HG02642 (cell line): ENCODE results near the gene PINLYP.

ENCODE experiments used
- ATAC-seq: cut with Tn5 transposase; IDR thresholded peaks from one replicate; pipeline ENCODE4 v1.9.1; 2021; ENCODE audit warnings: mild to moderate bottlenecking; ENCODE audit not compliant: unreplicated experiment, poor library complexity

The PINLYP gene

DNA sequence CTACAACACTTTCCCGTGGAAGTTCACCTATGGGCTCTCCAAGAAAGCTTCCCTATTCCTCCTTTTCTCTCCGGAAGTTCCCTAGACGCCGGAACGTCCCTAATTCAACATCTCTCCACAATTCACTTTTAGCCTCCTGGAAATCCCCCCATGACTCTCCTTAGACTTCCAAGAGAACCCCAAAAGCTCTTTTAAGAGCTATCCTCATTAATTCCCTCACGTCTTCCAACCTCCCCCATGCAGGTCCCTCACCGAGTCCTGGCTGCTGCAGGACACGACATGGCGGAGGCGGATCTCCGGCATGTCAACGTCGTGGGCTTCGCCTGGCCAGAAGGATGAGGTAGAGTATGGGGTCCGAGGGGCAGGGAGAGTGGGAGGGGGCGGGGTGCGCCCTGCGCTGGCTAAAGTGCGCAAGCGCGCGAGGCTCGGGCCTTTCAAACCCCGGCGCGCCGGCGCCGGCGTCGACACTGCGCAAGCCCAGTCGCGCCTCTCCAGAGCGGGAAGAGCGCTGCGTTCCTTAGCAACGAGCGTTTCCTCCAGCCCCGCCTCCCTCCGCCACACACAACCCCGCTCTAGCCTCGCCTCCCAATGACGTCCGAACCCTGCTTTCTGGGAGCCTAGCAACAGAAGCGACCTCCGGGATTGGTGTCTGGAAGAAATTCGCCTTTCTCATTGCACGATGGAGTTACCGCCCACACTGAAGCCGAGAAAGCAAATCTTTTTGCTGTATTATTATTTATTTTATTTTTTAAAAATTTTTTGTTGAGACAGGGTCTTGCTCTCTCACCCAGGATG is at the start of gene PINLYP, which contains the start of gene XRCC1:
Gene PINLYP, plus strand, starts transcription at position 646 of the 795 bp plus-strand sequence. CDS start 1,391 bp downstream, outside the sequence.
Gene XRCC1, minus strand, starts transcription at position 372 of the 795 bp plus-strand sequence. Its CDS starts 69 bp downstream, at position 303.
- peak; percentile 97 for ATAC-seq

- ATAC-seq, result peak; percentile 2
Measured at GRCh38 chr19:43525836-43526771, 49.5 kb upstream of the PINLYP start.

DNA sequence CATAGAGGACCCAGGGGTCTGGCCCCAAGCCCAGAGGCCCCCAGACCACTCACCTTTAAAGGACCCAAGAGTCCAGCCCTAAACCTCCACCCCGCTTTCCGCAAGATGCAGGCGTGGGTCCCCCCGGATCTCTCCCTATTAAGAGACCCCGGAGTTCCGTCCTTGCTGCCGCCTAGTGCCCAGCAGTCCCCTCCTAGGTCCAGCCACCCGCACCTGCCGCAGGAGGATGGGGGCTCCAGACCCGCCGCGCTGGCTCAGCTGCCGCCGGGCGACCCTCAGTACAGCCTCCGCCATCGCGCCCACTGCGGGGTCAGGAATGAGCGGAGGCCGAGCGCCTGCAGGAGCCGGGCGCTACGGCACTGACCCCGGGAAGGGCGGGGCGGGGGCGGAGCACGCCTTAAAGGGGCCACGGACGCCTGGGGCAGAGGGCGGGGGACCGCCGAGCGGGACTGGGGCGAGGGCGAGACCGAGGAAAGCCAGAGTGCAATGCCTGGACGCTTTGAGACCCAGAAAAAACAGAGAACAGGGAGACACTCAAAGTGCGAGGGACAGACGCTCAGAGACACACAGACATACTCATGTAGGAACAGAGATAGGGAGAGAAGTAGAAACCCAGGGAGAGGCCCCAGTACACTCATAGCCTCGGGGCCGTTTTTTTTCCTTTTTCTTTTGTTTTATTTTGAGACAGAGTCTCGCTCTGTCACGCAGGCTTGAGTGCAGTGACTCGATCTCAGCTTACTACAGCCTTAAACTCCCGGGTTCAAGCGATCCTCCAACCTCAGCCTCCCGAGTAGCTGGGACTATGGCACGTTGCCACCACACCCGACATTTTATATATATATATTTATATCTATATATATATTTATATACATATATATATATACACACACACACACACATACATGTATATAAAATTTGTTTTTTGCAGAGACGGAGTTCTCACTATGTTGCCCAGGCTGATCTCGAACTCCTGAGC is 48.4 kb upstream of the PINLYP start, which contains the start of gene ETHE1:
Gene ETHE1, minus strand, starts transcription at position 318 of the 976 bp plus-strand sequence. Its CDS starts 24 bp downstream, at position 294.
- ATAC-seq, result peak; percentile 81

DNA sequence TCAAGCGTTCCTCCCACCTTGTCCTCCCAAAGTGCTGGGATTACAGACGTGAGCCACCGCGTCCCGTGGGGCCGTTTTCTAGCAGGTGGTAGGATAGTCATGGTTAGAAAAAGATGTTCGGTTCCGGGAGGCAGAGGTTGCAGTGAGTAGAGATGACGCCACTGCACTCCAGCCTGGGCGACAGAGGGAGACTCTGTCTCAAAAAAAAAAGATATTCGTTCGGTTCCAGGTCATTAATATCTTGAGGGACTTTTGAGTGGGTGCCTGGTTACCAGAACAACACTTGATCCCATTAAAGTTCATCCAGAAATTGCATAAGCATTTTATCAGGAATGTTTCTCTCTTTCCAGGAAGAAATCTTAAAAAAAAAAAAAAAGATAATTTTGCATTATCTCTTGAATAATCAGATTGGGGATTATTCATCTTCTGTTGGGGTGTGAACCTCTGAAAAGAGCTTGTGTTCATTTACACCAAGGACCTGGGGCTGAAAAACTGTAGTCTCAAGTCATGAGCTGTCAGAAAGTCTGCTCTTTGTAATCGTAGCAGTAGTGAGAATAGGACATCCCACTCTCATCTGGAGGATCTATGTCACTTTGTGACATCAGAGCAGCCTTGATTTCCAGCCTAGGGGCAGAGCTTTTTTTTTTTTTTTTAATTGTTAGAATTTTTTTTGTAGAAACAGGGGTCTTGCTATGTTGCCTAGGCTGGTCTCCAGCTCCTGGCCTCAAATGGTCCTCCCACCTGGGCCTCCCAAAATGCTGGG is 47.6 kb upstream of the PINLYP start:
- ATAC-seq, result no peak

GRCh38 chr19:43532571-43532961 is 43.0 kb upstream of the PINLYP start:
- ATAC-seq, result no peak

- ATAC-seq, result peak; percentile 67
Measured at GRCh38 chr19:43532962-43533545, 42.5 kb upstream of the PINLYP start, which contains the start of gene ZNF575. Gene ZNF575 (plus strand): TSS chr19:43533188. CDS start chr19:43534423, 1,235 bp downstream.

DNA sequence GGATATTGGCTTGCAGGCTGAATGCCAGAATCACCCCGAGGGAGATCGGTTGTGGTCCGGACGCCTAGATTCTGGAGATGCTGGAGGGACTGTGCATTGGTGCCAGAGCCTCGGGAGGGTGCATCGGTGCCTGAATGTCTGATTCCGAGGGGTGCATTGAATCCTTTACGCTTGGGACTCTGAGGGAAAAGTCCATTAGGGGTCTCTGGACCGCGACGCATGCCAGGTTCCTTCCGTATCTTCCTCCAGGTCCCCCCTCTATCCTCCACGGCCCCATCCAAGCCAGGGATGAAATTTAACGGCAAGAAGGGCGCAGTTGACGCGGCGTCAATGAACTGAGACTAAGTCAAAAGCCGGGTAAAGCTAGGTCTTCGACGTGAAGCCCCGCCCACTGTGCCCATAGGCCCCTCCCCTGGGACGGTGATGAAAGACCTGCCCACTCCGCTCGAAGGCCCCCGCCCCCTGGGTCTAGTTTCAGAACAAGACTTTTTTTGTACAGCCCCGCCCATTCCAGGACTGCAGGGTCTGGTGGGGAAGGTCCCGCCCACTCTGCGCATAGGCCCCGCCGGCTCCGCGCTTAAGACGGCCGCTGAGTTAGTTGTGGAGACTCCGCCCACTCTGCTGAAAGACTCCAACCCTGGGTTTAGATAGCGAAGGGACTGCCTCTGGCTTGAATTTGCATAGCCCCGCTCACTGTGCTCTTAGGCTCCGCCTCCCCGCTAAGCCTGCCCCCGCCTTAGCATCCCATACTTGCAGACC is 41.9 kb upstream of the PINLYP start:
- ATAC-seq, result peak; percentile 62

DNA sequence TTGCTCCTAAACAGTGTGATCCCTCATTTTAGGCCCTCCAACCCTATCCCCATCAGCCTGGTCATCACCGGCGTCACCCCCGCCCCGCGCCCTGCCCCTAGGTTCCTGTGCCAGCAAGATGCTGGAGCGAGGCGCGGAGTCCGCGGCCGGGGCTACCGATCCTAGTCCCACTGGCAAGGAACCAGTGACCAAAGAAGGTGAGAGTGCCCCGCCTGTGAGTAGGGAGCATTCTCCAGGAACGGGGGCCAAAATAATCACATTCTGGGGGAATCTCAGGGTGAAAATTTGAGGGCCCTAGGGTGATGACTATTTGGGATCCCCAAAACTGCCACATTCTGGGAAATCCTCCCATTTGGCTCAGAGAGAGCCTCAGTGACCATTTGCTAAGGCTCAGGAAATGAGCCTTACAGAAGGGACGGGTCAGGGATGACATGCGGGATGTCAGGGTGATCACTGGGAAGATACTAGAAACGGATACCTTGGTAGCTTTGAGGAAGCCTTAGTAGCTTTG is 41.2 kb upstream of the PINLYP start:
- no peak for ATAC-seq

- no peak for ATAC-seq
Measured at GRCh38 chr19:43534816-43535761, 40.5 kb upstream of the PINLYP start.

- ATAC-seq, result no peak
Measured at GRCh38 chr19:43538922-43539321, 36.7 kb upstream of the PINLYP start.

- ATAC-seq, result no peak
Measured at GRCh38 chr19:43540381-43540780, 35.2 kb upstream of the PINLYP start.

- ATAC-seq, result no peak
Measured at GRCh38 chr19:43541920-43542650, 33.5 kb upstream of the PINLYP start.

- ATAC-seq, result no peak
Measured at GRCh38 chr19:43544077-43544476, 31.5 kb upstream of the PINLYP start.

- no peak for ATAC-seq
Measured at GRCh38 chr19:43545276-43545675, 30.3 kb upstream of the PINLYP start.

DNA sequence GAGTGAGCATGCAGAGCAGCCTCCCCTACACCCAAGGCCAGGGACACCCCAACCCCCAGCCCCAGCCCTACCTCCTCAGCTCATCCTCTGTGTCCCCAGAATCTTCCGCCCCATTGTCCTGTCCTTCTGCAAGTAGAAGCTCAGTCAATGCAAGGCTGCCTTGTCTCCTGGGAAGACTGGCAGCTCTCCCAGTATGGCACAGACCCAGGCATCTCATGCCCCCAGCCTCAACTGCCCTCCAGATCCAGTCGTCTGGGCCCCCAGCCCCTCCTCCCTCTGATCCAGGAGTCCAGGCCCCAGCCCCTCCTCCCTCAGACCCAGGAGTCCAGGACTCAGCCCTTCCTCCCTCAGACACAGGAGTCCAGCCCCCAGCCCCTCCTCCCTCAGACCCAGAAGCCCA is 29.6 kb upstream of the PINLYP start:
- ATAC-seq, result no peak

DNA sequence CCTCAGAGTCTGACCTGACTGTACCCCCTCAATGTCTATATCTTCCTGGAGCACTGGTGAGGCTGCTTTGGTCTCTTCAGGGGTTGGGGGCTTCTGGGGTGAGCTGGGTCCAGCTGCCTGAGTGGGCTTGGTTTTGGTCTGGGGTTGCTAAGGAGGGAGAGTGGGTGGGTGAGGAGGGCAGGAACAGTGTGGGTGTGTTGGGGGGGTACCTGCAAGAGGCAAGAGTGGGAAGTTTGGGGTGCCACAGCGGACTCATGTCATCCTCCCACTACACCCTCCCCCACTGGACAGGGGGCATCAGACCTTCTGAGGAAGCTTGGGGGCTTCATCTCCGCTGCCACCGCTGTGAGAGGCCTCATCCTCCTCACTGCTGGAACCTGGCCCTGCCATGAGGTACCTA is 29.0 kb upstream of the PINLYP start:
- ATAC-seq, result no peak
